Endothelial cell of umbilical vein (primary cell): Measurements from ENCODE around the gene PGS1. TPM values are rescaled to one million over a fixed set of nuclear protein-coding genes. Genes with fewer than 3 reads are reported as not detected.

Experiments used
- BruUV-seq: library from RNA; stranded (reverse); fragments of 400-500 nt; replicated peaks from 2 replicates; lab custom pipeline; 2021; lab: Mats Ljungman, UMichigan
- CTCF ChIA-PET: fragments of 300-600, 350-600 bp; sonication (Branson Sonifier 250); formaldehyde crosslinking; loops from one replicate; lab custom pipeline; 2021; ENCODE audit warnings: antibody characterized with exemption, inconsistent platforms; lab: Charles Lee
- POLR2A ChIA-PET: fragments of 300-600, 350-600 bp; sonication (Branson Sonifier 250); formaldehyde crosslinking; loops from one replicate; lab custom pipeline; 2021; ENCODE audit warnings: antibody characterized with exemption, inconsistent platforms; lab: Charles Lee
- DNase-seq: peaks from one replicate; pipeline ENCODE4 v3.0.0-alpha.2; 2011; ENCODE audit warnings: low read depth, low spot score
- FAIRE-seq: peaks from 2 replicates; lab custom pipeline; 2011; peaks lifted over from hg19 to GRCh38; lab: Jason Lieb, UNC
- H2AFZ ChIP-seq: 2 replicates; pipeline ENCODE4 v1.6.0; 2012; ENCODE audit warnings: low read depth, low read length, control low read depth, inconsistent platforms
- H3K27ac ChIP-seq: 2 replicates; pipeline ENCODE4 v1.5.1; 2011; ENCODE audit warnings: low read depth, mild to moderate bottlenecking, control low read depth, low read length, moderate library complexity; ENCODE audit not compliant: insufficient read depth
- H3K27me3 ChIP-seq, 2 experiments: 2 replicates each; pipeline versions ENCODE4 v1.6.0 to v1.6.1; 2011; ENCODE audit warnings: low read length in 2 of 2, mixed read lengths in 1 of 2; ENCODE audit not compliant: control insufficient read depth in 2 of 2, insufficient read depth in 2 of 2
- H3K36me3 ChIP-seq, 2 experiments: 2 replicates in 1 of 2; 3 replicates in 1 of 2; pipeline ENCODE4 v1.5.1; 2011; ENCODE audit warnings: low read length in 2 of 2, mild to moderate bottlenecking in 1 of 2, moderate library complexity in 1 of 2; ENCODE audit not compliant: control insufficient read depth in 2 of 2, insufficient read depth in 2 of 2; ENCODE audit errors: extremely low read depth in 1 of 2
- H3K4me1 ChIP-seq: 3 replicates; pipeline ENCODE4 v1.5.1; 2011; ENCODE audit warnings: mild to moderate bottlenecking, low read length; ENCODE audit not compliant: control insufficient read depth, insufficient read depth; ENCODE audit errors: extremely low read depth
- H3K4me2 ChIP-seq: 2 replicates; pipeline ENCODE4 v1.6.1; 2011; ENCODE audit warnings: low read length, control low read depth, mixed read lengths; ENCODE audit not compliant: insufficient read depth
- H3K4me3 ChIP-seq, 3 experiments: fragments of 200-600 bp in 1 of 3; sonication (generic), shearing (Covaris generic) in 1 of 3; replicated peaks in 1 of 3; 2 replicates each; pipeline ENCODE4 v1.5.1; 2011 to 2016; ENCODE audit warnings: control low read depth in 3 of 3, low read length in 3 of 3, mild to moderate bottlenecking in 2 of 3, inconsistent platforms in 1 of 3, low read depth in 1 of 3, moderate library complexity in 1 of 3; ENCODE audit not compliant: insufficient read depth in 1 of 3
- H3K79me2 ChIP-seq: 2 replicates; pipeline ENCODE4 v1.6.0; 2012; ENCODE audit warnings: low read length, inconsistent platforms; ENCODE audit not compliant: control insufficient read depth, insufficient read depth
- H3K9ac ChIP-seq: replicated peaks from 2 replicates; pipeline ENCODE3; 2011; ENCODE audit warnings: low read length, control low read depth; ENCODE audit not compliant: insufficient read depth; ENCODE audit errors: extremely low read depth
- H3K9me1 ChIP-seq: replicated peaks from 3 replicates; pipeline ENCODE4 v1.6.0; 2011; ENCODE audit warnings: mild to moderate bottlenecking, low read length; ENCODE audit not compliant: control insufficient read depth, insufficient read depth; ENCODE audit errors: extremely low read depth
- H3K9me3 ChIP-seq: replicated peaks from 2 replicates; pipeline ENCODE4 v1.5.1; 2012; ENCODE audit warnings: low read length, inconsistent platforms; ENCODE audit not compliant: control insufficient read depth, insufficient read depth
- H4K20me1 ChIP-seq: replicated peaks from 2 replicates; pipeline ENCODE3; 2011; ENCODE audit warnings: mild to moderate bottlenecking, low read length; ENCODE audit not compliant: control insufficient read depth, insufficient read depth; ENCODE audit errors: extremely low read depth
- CTCF ChIP-seq, 2 donors: IDR thresholded peaks; 1 replicate in 1 of 2; 2 replicates in 1 of 2; pipeline ENCODE4 v1.5.1; 2011; ENCODE audit warnings: low read length in 2 of 2, mild to moderate bottlenecking in 2 of 2, moderate library complexity in 2 of 2, control low read depth in 1 of 2, inconsistent platforms in 1 of 2, low read depth in 1 of 2; ENCODE audit not compliant: insufficient read depth in 1 of 2; ENCODE audit errors: extremely low read depth in 1 of 2
- EZH2 ChIP-seq: IDR thresholded peaks from 2 replicates; pipeline ENCODE4 v1.6.1; 2012; ENCODE audit warnings: borderline replicate concordance, low read depth, mild to moderate bottlenecking, moderate library complexity, low read length, inconsistent platforms; ENCODE audit not compliant: severe bottlenecking
- FOS ChIP-seq: IDR thresholded peaks from 2 replicates; pipeline ENCODE4 v1.6.1; 2011; ENCODE audit warnings: mild to moderate bottlenecking, low read length, moderate library complexity, borderline replicate concordance; ENCODE audit not compliant: insufficient read depth
- GATA2 ChIP-seq: IDR thresholded peaks from 2 replicates; pipeline ENCODE4 v1.7.0; 2011; ENCODE audit warnings: low read depth, mild to moderate bottlenecking, moderate library complexity, mixed read lengths, low read length; ENCODE audit not compliant: insufficient read length, insufficient read depth
- JUN ChIP-seq: IDR thresholded peaks from 2 replicates; pipeline ENCODE4 v1.6.1; 2011; ENCODE audit warnings: borderline replicate concordance, low read depth; ENCODE audit not compliant: insufficient read length, insufficient read depth
- MAX ChIP-seq: IDR thresholded peaks from 2 replicates; pipeline ENCODE4 v1.6.1; 2011; ENCODE audit not compliant: insufficient read depth, insufficient read length
- MYC ChIP-seq: IDR thresholded peaks from one replicate; pipeline ENCODE4 v1.6.1; 2011; ENCODE audit warnings: mild to moderate bottlenecking, low read depth, low read length
- POLR2A ChIP-seq: IDR thresholded peaks from 2 replicates; pipeline ENCODE4 v1.6.1; 2012; ENCODE audit warnings: low read depth, mild to moderate bottlenecking, control low read depth, low read length
- POLR2AphosphoS5 ChIP-seq: IDR thresholded peaks from 2 replicates; pipeline ENCODE4 v1.6.1; 2012; ENCODE audit warnings: low read depth, mild to moderate bottlenecking, control low read depth, low read length, moderate library complexity; ENCODE audit not compliant: insufficient read depth
- dilution Hi-C: fragments of 300-500 bp; cut with MboI; formaldehyde crosslinking; loops from one replicate; pipeline ENCODE4 v1.15.0; 2019; ENCODE audit warnings: low sequenced_read_pairs; ENCODE audit not compliant: extremely low pct_ligation_motif_present
- intact Hi-C: fragments of 100-400 bp; cut with micrococcal nuclease; formaldehyde crosslinking; loops from one replicate; pipeline ENCODE4 v1.10.0; 2022
- polyA plus RNA-seq, 4 experiments: library from polyadenylated mRNA; depleted of rRNA in 3 of 4; stranded (reverse) in 3 of 4; unstranded in 1 of 4; fragments of >200 nt; gene quantifications; 2 replicates each; pipeline versions ENCODE4 v1.2.1 to v1.2.3, GENCODE V29; 2011 to 2012; ENCODE audit warnings: missing spikeins in 1 of 4
- total RNA-seq: library from RNA; stranded (reverse); gene quantifications from 2 replicates; pipeline ENCODE4 v1.2.3, GENCODE V29; 2021

PGS1 gene
- total and polyA plus RNA-seq, 2 donors (not counting 3 experiments of a cell fraction or from before 2014, with no cell fraction given) = 50.8 to 66.0 TPM

DNA sequence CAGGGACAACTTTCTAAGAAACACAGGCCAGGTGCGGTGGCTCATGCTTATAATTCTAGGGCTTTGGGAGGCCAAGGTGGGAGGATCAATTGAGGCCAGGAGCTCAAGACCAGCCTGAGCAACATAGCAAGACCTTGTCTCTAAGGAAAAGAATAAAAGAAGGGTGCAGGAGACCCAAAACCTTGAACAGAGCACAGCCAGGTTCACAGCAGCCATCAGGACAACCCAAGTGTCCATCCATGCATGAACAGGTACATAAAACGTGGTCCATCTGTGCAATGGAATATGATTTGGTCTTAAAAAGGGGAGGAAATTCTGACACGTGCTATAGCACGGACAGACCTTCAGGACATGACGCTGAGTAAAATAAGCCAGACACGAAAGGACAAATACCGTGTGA, 91.0 kb downstream of the PGS1 start:
- TF ChIP-seq POLR2A = no peak
- no peak for TF ChIP-seq POLR2AphosphoS5
- no peak for TF ChIP-seq MYC
- no peak for TF ChIP-seq MAX
- no peak for TF ChIP-seq CTCF (IDR thresholded peaks at IDR 0.05; ENCODE audit: extremely low read depth in 1 of 2, insufficient read depth in 1 of 2, low read depth in 1 of 2, low read length in 2 of 2)
- TF ChIP-seq JUN = no peak
- TF ChIP-seq GATA2 = no peak
- TF ChIP-seq FOS = no peak
- no peak for TF ChIP-seq EZH2
- intact Hi-C loops = no loop called here
- Histone ChIP-seq H3K9me3 (no peaks in the 10 kb centered on the region), H3K4me3 (no peak overlapping the region), H4K20me1 (no peaks in the 10 kb centered on the region), H3K4me1 (no peaks in the 10 kb centered on the region), H3K27me3 (peaks cover 0 to 2% of the 10 kb centered on the region in 2 experiments), H3K36me3 (no peaks in the 10 kb centered on the region), H3K79me2 (no peaks in the 10 kb centered on the region), H3K4me2 (no peak overlapping the region), H3K27ac (no peak overlapping the region), H3K9ac (no peak overlapping the region), H3K9me1 (no peaks in the 10 kb centered on the region), H2AFZ (no peak overlapping the region)
- FAIRE-seq (no peak), DNase-seq (no peak)
- dilution Hi-C loops = no loop called here
- no TSS peak for BruUV-seq
- ChIA-PET CTCF (no interaction called here), POLR2A (no interaction called here)
